Measurements from ENCODE around the gene APOBEC3A. TPM values are rescaled to one million over a fixed set of nuclear protein-coding genes. Genes with fewer than 3 reads are reported as not detected.

APOBEC3A gene
- total RNA-seq, 1 experiment from 2014 or later: not detected

DNA sequence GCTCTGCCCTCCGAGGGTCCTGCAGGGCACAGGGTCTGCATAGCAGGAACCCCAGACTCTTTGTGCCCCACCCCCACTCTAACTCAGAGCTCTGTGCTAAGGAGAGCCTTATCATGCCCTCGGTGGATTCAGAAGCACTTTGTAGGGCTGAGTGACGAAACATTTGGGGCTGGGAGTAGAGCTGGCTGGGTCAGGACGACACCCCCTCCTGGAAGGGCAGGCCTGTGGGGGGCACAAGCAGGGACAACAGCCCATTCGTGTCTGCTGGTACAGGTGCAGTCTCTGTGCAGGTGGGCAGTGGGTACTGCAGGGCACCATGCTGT is 8.9 kb downstream of the APOBEC3A start:
- Mint-ChIP-seq H3K4me3 (ENCODE audit: unreplicated experiment) (no peak overlapping the region), H3K4me1 (ENCODE audit: low read depth, unreplicated experiment) (peaks cover 13% of the 10 kb centered on the region), H3K27ac (ENCODE audit: unreplicated experiment) (no peak overlapping the region), H3K27me3 (ENCODE audit: insufficient read depth, unreplicated experiment) (no peaks in the 10 kb centered on the region), H3K9me3 (ENCODE audit: unreplicated experiment) (no peaks in the 10 kb centered on the region), H3K36me3 (ENCODE audit: insufficient read depth, unreplicated experiment) (peaks cover 5% of the 10 kb centered on the region)
- CTCF ChIA-PET: interaction anchor here (0.6 kb wide), 1 partner anchor 37 kb away, joined by 3 read pairs; no protein-coding TSS in a partner anchor
- DNase-seq: no peak
- TF ChIP-seq CTCF (IDR thresholded peaks at IDR 0.05; ENCODE audit: insufficient read depth in 1 of 2, low read depth in 1 of 2, low read length in 1 of 2, severe bottlenecking in 1 of 2, unreplicated experiment in 1 of 2): no peak
- Histone ChIP-seq H3K4me1 (peaks cover 19% of the 10 kb centered on the region), H3K9me3 (no peaks in the 10 kb centered on the region), H3K27me3 (replicated peaks; ENCODE audit: control insufficient read depth, insufficient read depth, low read length) (no peaks in the 10 kb centered on the region), H3K36me3 (ENCODE audit: control insufficient read depth, insufficient read depth, low read length) (no peaks in the 10 kb centered on the region), H3K4me3 (ENCODE audit: low read depth, low read length) (no peak overlapping the region)
- POLR2A ChIA-PET: no interaction called here
- BruUV-seq (replicated peaks): no TSS peak
- intact Hi-C loops (cut with micrococcal nuclease; ENCODE audit: unreplicated experiment): no loop called here

DNA sequence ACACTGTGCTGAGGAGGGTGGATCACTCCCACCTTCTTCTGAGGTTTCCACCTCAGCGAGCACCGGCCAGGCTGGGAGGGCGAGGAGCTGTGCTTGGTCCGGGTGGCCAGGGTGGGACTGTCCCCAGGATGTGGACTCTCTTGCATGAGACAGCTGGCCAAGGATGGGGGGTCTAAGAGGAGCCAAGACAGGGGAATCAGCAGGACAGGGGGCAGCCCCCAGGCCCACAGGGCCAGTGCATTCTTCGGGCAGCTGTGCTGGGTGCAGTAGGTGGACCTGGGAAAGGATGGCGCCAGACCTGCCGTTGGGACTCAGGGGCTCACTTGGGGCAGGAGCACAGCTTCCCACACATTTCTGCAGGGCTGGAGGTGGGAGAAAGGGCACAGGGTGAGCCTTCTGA is 9.5 kb downstream of the APOBEC3A start:
- peaks cover 5% of the 10 kb centered on the region for H3K36me3 Mint-ChIP-seq (ENCODE audit: insufficient read depth, unreplicated experiment)
- POLR2A ChIA-PET: no interaction called here
- BruUV-seq (replicated peaks): no TSS peak
- H3K4me1 Mint-ChIP-seq (ENCODE audit: low read depth, unreplicated experiment): peaks cover 13% of the 10 kb centered on the region
- intact Hi-C loops (cut with micrococcal nuclease; ENCODE audit: unreplicated experiment): no loop called here
- no peaks in the 10 kb centered on the region for H3K9me3 ChIP-seq
- H3K9me3 Mint-ChIP-seq (ENCODE audit: unreplicated experiment): no peaks in the 10 kb centered on the region
- H3K4me1 ChIP-seq: peaks cover 19% of the 10 kb centered on the region
- CTCF ChIA-PET: interaction anchor here (0.6 kb wide), 1 partner anchor 36 kb away, joined by 3 read pairs; no protein-coding TSS in a partner anchor
- no peak overlapping the region for H3K4me3 Mint-ChIP-seq (ENCODE audit: unreplicated experiment)
- TF ChIP-seq CTCF (IDR thresholded peaks at IDR 0.05; ENCODE audit: insufficient read depth in 1 of 2, low read depth in 1 of 2, low read length in 1 of 2, severe bottlenecking in 1 of 2, unreplicated experiment in 1 of 2): no peak
- no peaks in the 10 kb centered on the region for H3K27me3 ChIP-seq (replicated peaks; ENCODE audit: control insufficient read depth, insufficient read depth, low read length)
- H3K36me3 ChIP-seq (ENCODE audit: control insufficient read depth, insufficient read depth, low read length): no peaks in the 10 kb centered on the region
- H3K4me3 ChIP-seq (ENCODE audit: low read depth, low read length): no peak overlapping the region
- H3K27ac Mint-ChIP-seq (ENCODE audit: unreplicated experiment): no peak overlapping the region
- DNase-seq: no peak
- no peaks in the 10 kb centered on the region for H3K27me3 Mint-ChIP-seq (ENCODE audit: insufficient read depth, unreplicated experiment)

- POLR2A ChIA-PET: no interaction called here
- no peaks in the 10 kb centered on the region for H3K36me3 ChIP-seq (ENCODE audit: control insufficient read depth, insufficient read depth, low read length)
- Mint-ChIP-seq H3K9me3 (ENCODE audit: unreplicated experiment) (no peaks in the 10 kb centered on the region), H3K27me3 (ENCODE audit: insufficient read depth, unreplicated experiment) (no peaks in the 10 kb centered on the region), H3K27ac (ENCODE audit: unreplicated experiment) (no peak overlapping the region), H3K36me3 (ENCODE audit: insufficient read depth, unreplicated experiment) (peaks cover 5% of the 10 kb centered on the region), H3K4me1 (ENCODE audit: low read depth, unreplicated experiment) (peaks cover 13% of the 10 kb centered on the region), H3K4me3 (ENCODE audit: unreplicated experiment) (no peak overlapping the region)
- H3K4me1 ChIP-seq: peaks cover 19% of the 10 kb centered on the region
- no peak for TF ChIP-seq CTCF (IDR thresholded peaks at IDR 0.05; ENCODE audit: insufficient read depth in 1 of 2, low read depth in 1 of 2, low read length in 1 of 2, severe bottlenecking in 1 of 2, unreplicated experiment in 1 of 2)
- DNase-seq: no peak
- no peaks in the 10 kb centered on the region for H3K9me3 ChIP-seq
- H3K4me3 ChIP-seq (ENCODE audit: low read depth, low read length): no peak overlapping the region
- no peaks in the 10 kb centered on the region for H3K27me3 ChIP-seq (replicated peaks; ENCODE audit: control insufficient read depth, insufficient read depth, low read length)
- no TSS peak for BruUV-seq (replicated peaks)
- CTCF ChIA-PET: no interaction called here
- intact Hi-C loops (cut with micrococcal nuclease; ENCODE audit: unreplicated experiment): no loop called here
These were observed 10.3 kb downstream of the APOBEC3A start for GRCh38 chr22:38967451-38968450.

Data from Caco-2 (cell line).